AG04449 (cell line): ENCODE measurements around the gene ATAD3C.
"Not testable (repeated sequence)": the region's sequence is repeated elsewhere in the genome, so short reads cannot be mapped to it uniquely, and the experiment has no call there.

ENCODE experiments used
- CTCF ChIA-PET: fragments of 350-600 bp; formaldehyde crosslinking; extraction: SDS; loops from one replicate; lab custom pipeline; 2021; ENCODE audit warnings: antibody characterized with exemption; lab: Yijun Ruan, JAX
- POLR2A ChIA-PET: fragments of 400-600, 350-600 bp; formaldehyde crosslinking; extraction: SDS; loops from one replicate; lab custom pipeline; 2020; ENCODE audit warnings: antibody characterized with exemption, inconsistent platforms; lab: Yijun Ruan, JAX
- DNase-seq: peaks from one replicate; pipeline ENCODE4 v3.0.0-alpha.2; 2010; ENCODE audit warnings: low read depth, low spot score
- H3K4me3 ChIP-seq: 2 replicates; pipeline ENCODE4 v1.5.1; 2011; ENCODE audit warnings: low read depth, mild to moderate bottlenecking, control low read depth, low read length
- TF ChIP-seq, protein P1 (sequence below): IDR thresholded peaks from one replicate; pipeline ENCODE4 v1.5.1; 2011; ENCODE audit warnings: mild to moderate bottlenecking, moderate library complexity, low read length, control low read depth, inconsistent platforms; ENCODE audit not compliant: insufficient read depth; ENCODE audit errors: missing control alignments

The ATAD3C gene

GRCh38 chr1:1451696-1452364, 2.3 kb downstream of the ATAD3C start:
- no peak overlapping the region for H3K4me3 ChIP-seq
- ChIA-PET POLR2A (no interaction called here), CTCF (interaction anchor here (1.5 kb wide), 1 partner anchor 11 kb away, joined by 7 read pairs; no protein-coding TSS in a partner anchor)
- DNase-seq: no peak
- TF ChIP-seq, protein P1, sequence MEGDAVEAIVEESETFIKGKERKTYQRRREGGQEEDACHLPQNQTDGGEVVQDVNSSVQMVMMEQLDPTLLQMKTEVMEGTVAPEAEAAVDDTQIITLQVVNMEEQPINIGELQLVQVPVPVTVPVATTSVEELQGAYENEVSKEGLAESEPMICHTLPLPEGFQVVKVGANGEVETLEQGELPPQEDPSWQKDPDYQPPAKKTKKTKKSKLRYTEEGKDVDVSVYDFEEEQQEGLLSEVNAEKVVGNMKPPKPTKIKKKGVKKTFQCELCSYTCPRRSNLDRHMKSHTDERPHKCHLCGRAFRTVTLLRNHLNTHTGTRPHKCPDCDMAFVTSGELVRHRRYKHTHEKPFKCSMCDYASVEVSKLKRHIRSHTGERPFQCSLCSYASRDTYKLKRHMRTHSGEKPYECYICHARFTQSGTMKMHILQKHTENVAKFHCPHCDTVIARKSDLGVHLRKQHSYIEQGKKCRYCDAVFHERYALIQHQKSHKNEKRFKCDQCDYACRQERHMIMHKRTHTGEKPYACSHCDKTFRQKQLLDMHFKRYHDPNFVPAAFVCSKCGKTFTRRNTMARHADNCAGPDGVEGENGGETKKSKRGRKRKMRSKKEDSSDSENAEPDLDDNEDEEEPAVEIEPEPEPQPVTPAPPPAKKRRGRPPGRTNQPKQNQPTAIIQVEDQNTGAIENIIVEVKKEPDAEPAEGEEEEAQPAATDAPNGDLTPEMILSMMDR: no peak

DNA sequence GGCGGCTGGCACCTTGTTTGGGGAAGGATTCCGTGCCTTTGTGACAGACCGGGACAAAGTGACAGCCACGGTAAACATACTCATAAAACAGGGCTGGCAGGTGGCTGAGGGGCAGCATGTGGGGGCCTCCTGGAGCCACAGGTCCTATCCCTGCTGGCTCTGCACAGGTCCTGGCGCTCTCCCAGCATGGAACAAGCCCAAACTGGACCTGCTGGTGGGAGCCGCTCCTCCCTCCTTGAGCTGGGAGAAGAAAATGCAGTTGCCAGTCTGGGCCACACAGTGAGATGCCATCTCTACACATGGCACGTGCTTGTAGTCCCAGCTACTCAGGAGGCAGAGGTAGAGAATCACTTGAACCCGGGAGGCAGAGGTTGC, 2.9 kb downstream of the ATAD3C start:
- POLR2A ChIA-PET, DNase-seq, H3K4me3 ChIP-seq: not testable (repeated sequence)
- CTCF ChIA-PET: interaction anchor here (1.5 kb wide), 1 partner anchor 12 kb away, joined by 7 read pairs; no protein-coding TSS in a partner anchor

DNA sequence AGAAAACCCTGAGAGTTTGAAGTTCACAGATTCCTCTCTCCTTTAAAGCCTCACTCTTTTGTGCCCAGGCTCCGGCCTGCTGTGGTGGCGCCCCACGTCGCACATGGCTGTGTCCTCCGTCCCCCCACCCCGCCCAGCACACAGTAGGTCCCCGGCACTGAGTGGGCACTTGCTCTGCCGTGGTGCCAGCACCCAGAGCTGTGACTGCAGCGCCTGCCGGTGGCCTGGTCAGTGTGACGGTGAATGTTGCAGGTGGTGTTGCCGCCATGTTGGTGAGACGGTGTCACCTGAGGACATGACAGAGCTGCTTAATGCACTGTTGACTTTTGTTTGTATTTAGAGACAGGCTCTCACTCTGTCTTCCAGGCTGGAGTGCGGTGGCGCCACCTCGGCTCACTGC, 3.4 kb downstream of the ATAD3C start:
- POLR2A ChIA-PET: no interaction called here
- no peak for DNase-seq
- TF ChIP-seq, protein P1: no peak
- CTCF ChIA-PET: interaction anchor here (0.6 to 1.5 kb wide), 2 partner anchors 12 kb away, joined by 3 to 7 read pairs; no protein-coding TSS in a partner anchor
- H3K4me3 ChIP-seq: no peak overlapping the region

- POLR2A ChIA-PET, H3K4me3 ChIP-seq, DNase-seq: not testable (repeated sequence)
- CTCF ChIA-PET: interaction anchor here (1.3 kb wide), 1 partner anchor 13 kb away, joined by 3 read pairs; no protein-coding TSS in a partner anchor
These were observed 5.0 kb downstream of the ATAD3C start for GRCh38 chr1:1454286-1455056.

DNA sequence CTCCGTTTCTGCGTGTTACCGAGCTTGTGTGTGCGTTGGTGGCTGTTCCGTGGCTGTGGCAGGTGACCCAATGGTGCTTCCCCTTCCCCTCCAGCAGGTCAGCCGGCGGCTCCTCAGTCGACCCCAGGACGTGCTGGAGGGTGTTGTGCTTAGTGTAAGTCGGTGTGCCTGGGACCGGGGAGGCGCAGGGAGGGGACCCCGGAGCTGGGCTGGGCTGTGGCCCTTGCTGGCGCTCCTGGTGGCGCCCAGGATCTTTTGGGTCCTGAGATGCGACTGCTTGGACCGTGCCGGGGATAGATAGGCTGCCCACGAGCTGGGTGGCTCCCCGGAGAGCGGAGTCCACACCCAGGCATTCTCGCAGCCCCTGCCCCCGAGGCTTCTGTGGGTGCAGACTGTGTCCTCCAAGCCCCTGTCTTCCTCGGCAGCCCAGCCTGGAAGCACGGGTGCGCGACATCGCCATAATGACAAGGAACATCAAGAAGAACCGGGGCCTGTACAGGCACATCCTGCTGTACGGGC, 5.9 kb downstream of the ATAD3C start:
- H3K4me3 ChIP-seq: no peak overlapping the region
- TF ChIP-seq, protein P1: no peak
- ChIA-PET POLR2A (no interaction called here), CTCF (no interaction called here)
- no peak for DNase-seq

DNA sequence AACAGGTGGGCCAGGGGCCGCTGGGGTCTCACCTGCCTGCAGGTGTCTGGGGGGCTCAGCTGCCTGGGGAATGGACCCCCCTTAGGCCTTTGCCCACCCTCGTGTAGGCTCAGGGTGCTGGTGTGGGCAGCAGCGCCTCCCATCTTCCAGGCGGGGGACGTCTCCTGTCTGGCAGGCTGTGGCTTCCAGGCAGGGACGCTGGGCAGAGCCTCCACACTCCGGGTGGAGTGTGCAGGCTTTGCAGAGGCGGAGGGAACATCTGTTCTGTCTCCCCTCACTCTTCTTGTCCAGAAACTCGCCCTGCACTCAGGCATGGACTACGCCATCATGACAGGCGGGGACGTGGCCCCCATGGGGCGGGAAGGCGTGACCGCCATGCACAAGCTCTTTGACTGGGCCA, 6.4 kb downstream of the ATAD3C start:
- CTCF ChIA-PET, POLR2A ChIA-PET, H3K4me3 ChIP-seq, DNase-seq: not testable (repeated sequence)

GRCh38 chr1:1456683-1457255, 7.3 kb downstream of the ATAD3C start:
- DNase-seq, CTCF ChIA-PET, H3K4me3 ChIP-seq, POLR2A ChIA-PET: not testable (repeated sequence)

DNA sequence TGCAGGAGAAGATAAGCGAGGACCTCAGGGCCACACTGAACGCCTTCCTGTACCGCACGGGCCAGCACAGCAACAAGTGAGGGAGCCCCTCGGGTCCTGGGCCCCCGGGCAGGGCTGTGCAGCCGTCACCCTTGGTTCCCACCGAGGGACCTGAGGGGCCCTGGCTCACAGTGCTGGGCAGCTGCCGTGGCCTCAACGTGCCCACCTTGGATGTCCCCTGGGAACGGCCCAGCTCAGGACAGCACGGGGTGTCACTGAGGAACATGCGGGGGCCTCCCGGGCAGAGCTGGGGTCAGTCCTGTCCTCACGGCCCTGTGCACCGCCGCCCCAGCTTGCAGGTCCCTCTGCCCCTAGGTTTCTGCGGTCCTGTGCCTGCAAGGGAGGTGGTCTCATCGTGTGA, 9.7 kb downstream of the ATAD3C start:
- POLR2A ChIA-PET, H3K4me3 ChIP-seq, DNase-seq: not testable (repeated sequence)
- CTCF ChIA-PET: interaction anchor here (0.6 kb wide), 1 partner anchor 40 kb away, joined by 3 read pairs; no protein-coding TSS in a partner anchor

DNA sequence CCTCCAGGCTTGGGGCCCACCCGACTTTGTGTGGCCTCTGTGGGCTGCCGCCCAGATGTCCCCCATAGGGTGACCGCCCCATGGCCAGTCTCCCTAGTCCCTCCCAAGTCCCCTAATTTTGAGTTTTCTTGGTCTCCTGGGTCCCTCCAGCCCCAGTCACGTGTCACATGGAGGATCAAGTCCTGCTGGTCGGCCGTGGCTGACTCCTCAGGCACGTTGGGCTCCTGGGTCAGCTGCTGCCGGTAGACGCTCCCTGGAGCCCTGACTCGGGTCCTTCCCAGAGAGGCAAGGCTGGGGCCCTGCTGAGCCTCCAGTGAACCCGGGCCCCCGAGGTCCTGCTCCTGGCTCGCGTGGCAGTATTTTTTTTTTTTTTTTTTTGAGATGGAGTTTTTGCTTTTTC, 10.2 kb downstream of the ATAD3C start:
- POLR2A ChIA-PET, DNase-seq, H3K4me3 ChIP-seq, CTCF ChIA-PET: not testable (repeated sequence)
